Activated naive CD4-positive, alpha-beta T cell (primary cell): Measurements from ENCODE around the gene EHBP1.

Experiments used
- DNase-seq, 4 experiments: peaks; one replicate each; lab custom pipeline; 2025; lab: John Stamatoyannopoulos, UW

EHBP1 gene

GRCh38 chr2:63051795-63052333 lies 346.4 kb downstream of the EHBP1 start:
- no peak for DNase-seq

DNA sequence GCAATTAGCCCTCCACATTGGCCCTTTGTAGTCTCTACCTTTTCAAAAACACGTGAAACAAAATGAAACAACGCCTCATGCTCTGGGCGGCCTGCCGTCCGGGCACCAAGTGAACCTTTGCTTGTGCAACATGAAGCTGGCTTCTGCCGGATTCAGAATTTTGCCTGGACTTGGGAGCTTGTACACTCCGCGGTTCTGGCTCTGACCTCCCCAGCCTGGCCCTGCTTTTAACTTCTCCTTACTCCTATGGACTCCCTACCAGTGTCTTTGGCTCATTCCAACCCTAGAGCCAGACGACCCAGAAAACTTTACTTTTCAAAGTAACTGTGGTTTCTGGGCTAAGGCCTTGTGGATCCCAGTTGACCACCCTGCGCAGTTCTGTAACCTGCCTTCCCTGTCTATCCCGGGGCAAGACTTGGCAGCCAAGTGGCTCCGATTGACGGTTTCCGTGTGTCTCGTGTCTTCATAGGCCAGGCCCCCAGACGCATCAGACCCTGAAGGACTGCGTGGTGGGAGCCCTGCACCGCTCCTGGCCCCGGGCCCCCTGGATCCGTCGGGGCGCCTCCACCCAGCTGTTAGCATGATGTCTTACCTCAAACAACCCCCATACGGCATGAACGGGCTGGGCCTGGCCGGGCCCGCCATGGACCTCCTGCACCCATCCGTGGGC lies 347.0 kb downstream of the EHBP1 start:
- DNase-seq = no peak

GRCh38 chr2:63053081-63053888 lies 347.8 kb downstream of the EHBP1 start:
- no peak for DNase-seq

GRCh38 chr2:63053889-63054602 lies 348.5 kb downstream of the EHBP1 start:
- no peak for DNase-seq

DNA sequence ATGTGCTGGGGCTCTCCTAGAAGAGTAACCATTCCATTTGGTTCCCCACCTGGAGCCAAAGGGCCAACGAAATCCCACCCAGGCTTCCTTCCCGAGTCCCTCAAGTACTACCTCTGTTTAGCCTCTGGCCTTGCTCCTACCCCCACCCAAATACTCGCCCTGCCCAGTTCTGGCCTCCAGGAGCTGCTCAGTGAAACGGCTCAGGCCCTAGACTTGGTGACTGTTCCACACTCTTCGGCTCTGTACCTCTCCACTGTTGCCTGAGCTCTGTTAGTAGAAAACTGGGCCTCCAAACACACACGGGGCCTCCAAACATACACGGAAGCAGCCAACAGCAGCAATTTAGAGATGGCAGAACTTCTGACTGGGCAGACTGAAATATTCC lies 349.3 kb downstream of the EHBP1 start:
- no peak for DNase-seq

DNA sequence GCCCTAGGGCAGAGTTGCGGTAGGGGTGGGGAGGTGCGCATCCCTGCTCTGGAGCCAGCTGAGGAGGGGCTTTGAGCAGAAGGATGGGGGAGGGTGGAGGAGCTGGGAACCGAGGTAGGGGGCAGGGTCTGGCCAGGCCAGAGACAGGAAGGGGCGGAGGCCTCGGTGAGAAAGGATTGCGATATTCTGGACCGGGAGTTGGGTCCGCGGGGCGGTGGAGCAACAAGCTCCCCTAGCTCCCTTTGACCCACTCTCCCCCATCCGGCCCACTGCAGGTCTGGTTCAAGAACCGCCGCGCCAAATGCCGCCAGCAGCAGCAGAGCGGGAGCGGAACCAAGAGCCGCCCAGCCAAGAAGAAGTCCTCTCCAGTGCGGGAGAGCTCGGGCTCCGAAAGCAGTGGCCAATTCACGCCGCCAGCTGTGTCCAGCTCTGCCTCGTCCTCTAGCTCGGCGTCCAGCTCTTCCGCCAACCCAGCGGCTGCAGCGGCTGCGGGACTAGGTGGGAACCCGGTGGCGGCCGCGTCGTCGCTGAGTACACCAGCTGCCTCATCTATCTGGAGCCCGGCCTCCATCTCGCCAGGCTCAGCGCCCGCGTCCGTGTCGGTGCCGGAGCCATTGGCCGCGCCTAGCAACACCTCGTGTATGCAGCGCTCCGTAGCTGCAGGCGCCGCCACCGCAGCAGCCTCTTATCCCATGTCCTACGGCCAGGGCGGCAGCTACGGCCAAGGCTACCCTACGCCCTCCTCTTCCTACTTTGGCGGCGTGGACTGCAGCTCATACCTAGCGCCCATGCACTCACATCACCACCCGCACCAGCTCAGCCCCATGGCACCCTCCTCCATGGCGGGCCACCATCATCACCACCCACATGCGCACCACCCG lies 350.0 kb downstream of the EHBP1 start:
- DNase-seq = no peak

DNA sequence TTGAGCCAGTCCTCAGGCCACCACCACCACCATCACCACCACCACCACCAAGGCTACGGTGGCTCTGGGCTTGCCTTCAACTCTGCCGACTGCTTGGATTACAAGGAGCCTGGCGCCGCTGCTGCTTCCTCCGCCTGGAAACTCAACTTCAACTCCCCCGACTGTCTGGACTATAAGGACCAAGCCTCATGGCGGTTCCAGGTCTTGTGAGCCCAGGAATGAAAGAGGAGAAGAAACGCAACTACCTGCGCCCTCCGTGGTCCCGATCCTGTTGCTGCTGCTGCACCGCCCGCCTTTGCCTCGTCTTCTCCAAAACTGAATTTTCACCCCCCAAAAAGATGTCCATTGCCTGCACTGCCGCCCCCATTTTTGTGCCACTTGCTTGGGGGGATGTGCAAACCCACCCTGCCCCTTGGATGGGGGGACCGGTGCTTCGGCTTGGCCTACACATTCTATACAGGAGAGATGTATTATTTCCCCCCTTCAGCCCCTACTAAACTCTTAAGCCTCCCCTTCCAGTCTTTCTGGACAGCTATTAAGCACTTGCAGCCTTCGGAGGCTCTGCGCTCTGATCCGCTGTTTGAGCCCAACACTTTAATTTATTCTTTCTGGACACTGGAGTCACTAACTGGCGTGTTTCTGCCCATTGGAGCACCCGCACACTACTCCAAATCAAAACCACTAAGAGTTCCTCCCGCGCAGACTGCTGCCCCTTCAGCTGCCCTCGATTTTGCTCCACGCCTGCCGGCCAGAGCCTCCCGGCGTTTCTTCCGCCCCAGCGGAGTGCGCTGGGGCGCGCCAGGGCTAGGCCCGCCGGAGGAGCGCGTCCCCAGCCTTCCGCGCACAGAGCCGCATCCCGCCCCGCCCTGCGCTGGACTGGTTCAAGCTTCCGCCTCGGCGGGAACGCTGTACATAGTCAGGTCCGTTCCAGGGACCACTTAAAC lies 350.9 kb downstream of the EHBP1 start:
- no peak for DNase-seq

DNA sequence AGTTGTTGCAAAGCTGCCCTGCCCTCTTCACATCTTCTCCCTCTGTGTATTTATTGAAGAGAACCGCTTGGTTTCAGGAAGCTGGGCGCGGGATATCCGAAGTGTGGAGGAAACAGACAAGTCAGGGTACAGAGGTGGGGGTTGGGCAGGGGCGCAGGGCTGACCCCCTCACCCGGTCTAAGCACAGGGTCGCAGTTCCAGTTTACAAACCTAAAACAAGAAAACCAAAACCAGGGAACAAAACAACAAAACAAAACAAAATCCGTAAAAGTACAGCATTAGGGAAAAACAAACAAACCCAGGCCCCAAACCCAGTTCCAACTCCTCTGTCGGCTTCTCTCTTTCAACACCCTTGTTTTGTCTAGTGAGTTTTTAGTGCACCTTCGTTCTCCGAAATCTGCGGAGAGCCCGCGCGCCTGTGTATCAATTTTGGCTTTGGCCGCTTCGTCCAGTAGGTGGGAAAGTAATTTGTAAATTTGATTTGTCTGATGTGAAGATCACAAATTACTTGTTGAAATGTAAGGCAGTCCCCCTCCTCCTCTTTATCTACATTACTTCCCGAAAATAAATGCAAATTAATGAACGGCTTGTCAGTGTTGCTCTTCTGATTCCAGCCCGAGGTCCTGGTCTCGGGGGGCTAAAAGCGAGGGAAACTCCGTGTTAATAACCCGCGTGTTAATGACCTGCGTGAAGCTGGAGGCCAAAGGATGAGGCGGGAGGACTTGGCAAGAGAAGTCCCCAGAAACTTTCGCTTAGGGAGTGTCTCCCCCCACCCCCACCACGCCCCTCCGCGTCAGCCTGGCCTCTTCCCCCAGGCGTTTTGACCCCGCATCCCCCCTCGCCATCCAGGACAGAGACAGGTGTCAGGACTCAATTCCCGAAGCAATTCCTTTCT lies 352.0 kb downstream of the EHBP1 start:
- no peak for DNase-seq

DNA sequence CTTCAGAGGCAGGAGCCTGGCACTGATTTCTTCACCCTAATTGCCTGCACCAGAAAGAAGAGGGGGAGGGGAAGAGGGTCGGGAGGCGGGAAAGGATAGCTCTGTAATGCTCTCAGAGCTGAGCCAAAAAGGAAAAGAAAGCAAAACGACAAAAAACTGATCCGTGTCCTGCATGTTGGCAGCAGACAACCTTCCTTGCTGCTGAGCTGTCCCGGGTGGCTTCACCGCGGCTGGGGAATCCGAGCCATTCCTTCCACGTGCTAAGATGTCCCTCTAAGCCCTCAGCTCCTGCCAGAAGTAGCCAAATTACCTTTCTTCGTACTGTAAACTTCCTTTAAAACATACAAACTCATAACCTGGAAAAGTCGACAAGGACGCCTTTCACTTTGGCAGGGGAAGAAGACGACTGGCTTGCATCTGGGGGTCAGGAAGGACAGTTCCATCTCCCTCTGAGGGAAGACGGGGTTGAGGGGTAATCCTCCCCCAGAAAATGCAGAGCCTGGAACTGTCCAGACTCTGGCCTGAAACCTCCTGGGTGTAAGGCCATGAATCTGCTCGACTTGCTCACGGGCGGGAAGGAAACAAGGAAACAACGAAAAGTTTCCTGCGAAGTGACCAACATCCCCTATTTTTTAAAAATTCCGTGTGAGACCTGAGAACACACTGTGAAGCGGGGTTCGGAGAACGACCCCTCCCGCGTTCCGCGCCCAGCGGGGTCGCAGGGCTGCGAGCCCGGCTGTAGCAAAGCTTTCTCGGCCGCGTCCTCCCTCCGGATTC lies 352.8 kb downstream of the EHBP1 start:
- DNase-seq = no peak

GRCh38 chr2:63058921-63059792 lies 353.6 kb downstream of the EHBP1 start:
- DNase-seq = no peak

DNA sequence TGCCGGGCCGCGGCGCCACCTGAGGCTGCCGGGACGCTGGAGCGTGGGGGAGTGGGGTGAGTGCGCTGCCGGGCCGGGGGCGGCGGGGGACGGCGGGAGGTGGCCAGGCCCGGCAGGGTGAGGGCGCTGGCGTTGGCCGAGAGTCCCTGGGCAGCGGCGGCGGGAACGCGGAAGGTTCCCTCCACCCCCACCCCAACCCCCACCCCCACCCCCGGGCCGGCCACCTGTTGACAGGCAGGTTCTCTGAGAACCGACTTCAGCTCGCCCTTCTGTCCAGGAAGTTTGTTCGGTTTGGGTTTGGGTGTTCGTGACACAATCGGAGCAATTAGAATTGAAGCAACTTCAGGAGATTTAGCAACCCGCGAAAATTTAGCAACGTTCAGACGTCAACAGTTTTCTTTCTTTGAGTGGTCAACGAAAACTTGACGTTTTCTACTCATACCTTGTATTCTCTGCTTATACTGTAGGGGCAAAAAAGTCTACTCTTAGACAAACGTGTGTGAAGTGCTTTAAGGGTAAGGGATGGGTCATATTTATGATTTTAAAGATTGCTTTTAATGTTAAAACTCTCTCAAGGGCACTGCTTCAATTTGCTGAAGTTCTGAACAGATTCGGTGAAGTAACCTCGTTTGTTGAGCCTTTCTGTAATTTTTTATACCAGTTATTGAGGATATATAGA lies 354.4 kb downstream of the EHBP1 start:
- DNase-seq = no peak

DNA sequence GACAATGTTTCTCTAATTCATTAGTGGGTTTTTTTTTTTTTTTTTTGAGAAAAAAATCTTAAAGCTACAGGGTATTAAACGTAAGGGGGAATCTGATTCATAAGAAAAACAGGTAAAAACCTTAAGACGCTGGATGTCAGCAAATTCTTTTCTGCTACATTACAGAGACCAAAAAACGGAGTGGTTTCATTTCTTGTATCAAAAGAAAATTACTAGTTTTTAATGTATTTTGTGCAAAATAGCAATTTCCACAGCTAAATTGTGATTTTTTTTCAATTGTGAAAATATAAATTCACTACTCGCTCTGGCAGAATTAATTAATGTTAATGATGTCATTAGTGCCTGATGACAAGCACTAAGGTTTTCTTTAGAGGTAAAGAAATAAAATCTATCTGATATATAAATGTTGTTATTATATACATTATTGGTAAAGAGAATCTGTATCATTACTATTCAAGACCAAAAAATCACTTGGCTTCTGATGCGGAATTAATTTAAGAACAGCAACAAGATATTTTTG lies 355.0 kb downstream of the EHBP1 start:
- no peak for DNase-seq

- no peak for DNase-seq
Observed at GRCh38 chr2:63064197-63064596, 358.7 kb downstream of the EHBP1 start.

GRCh38 chr2:63064661-63065060 lies 359.1 kb downstream of the EHBP1 start:
- no peak for DNase-seq

DNA sequence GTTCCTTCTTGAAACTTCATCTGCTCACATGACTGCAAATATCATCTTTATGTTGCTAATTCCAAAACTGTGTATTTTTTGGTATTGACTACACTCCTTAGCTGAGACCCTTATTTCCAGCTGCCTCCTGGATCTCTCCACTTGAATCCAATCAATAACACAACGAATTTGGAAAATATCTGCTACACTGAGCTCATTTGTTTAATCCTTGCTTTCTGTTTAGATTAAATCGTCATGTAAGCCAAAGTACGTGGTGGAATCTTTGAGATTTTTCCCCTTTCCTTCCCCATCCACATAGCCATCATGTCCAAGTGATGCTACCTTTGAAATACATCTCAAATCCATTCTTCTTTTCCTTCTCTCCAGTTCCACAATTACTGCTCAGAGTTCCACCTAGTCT lies 360.8 kb downstream of the EHBP1 start:
- no peak for DNase-seq

- DNase-seq = no peak
Observed at GRCh38 chr2:63066838-63067237, 361.3 kb downstream of the EHBP1 start.

DNA sequence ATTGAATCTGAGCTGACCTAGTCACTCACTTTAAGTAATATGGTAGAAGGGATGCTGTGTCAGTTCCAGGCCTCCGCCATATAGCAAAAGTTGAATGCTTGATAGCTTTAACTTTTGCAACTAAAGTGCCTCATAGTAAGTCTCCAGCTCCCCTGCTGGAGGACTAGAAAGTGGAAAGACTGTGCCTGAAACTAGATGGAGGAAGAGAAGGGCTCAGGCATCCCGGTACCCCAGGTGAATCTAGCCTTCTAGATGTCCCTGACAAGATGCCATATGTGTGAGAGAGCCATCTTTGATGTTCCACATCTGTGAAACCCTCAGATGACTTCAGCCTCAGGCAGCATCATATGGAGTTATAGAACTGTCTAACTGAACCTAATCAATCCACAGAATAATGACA lies 366.2 kb downstream of the EHBP1 start:
- no peak for DNase-seq
